Testis (tissue), 2 donors: ENCODE results near the gene P2RX6.

Experiments
- POLR2A ChIP-seq: fragments of 450-650 bp; IDR thresholded peaks from one replicate; pipeline ENCODE4 v1.6.1; 2017; ENCODE audit warnings: antibody characterized with exemption, mild to moderate bottlenecking, moderate library complexity
- TF ChIP-seq, protein P1 (sequence below), 3 experiments: fragments of 450-650 bp in 2 of 3; fragments of 200-600 bp in 1 of 3; sonication (generic) in 1 of 3; IDR thresholded peaks; one replicate each; pipeline ENCODE4 v1.5.1; 2016 to 2019; ENCODE audit warnings: antibody characterized with exemption in 3 of 3, mild to moderate bottlenecking in 2 of 3, moderate library complexity in 1 of 3

DNA sequence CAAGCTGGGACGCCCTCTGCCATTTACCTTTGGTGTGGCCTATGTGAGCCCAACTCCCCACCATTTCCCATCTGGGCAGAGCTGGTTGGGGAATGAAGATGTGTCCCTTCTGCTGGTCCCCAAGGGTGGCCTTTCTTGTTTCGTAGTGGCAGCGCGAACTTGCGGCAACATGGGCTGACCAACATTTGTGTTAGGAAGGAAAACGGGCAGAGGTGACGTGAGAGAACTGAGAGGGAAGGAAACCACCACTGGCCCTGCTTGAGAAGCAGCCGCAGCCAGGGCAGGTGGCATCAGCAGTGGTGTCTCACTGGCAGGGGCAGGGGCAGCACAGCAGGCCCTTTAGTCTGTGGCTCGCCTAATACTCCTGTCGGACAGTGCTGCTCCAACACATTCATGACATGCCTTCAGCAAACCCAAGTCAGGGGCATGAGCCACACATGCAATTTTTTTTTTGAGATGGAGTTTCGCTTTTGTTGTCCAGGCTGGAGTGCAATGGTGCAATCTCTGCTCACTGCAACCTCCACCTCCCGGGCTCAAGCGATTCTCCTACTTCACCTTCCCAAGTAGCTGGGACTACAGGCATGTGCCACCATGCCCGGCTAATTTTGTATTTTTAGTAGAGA lies 60.7 kb downstream of the P2RX6 start:
- TF ChIP-seq, protein P1, sequence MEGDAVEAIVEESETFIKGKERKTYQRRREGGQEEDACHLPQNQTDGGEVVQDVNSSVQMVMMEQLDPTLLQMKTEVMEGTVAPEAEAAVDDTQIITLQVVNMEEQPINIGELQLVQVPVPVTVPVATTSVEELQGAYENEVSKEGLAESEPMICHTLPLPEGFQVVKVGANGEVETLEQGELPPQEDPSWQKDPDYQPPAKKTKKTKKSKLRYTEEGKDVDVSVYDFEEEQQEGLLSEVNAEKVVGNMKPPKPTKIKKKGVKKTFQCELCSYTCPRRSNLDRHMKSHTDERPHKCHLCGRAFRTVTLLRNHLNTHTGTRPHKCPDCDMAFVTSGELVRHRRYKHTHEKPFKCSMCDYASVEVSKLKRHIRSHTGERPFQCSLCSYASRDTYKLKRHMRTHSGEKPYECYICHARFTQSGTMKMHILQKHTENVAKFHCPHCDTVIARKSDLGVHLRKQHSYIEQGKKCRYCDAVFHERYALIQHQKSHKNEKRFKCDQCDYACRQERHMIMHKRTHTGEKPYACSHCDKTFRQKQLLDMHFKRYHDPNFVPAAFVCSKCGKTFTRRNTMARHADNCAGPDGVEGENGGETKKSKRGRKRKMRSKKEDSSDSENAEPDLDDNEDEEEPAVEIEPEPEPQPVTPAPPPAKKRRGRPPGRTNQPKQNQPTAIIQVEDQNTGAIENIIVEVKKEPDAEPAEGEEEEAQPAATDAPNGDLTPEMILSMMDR (IDR thresholded peaks at IDR 0.05) = no peak
- no peak for TF ChIP-seq POLR2A
